Sigmoid colon (tissue), 4 donors: Measurements from ENCODE around the gene GUCY2C.

ENCODE experiments used
- CTCF ChIP-seq, 4 experiments: fragments of 450-650 bp in 3 of 4; fragments of 200-600 bp in 1 of 4; IDR thresholded peaks; one replicate each; pipeline ENCODE4 v1.5.1; 2016 to 2019; ENCODE audit warnings: antibody characterized with exemption in 4 of 4, mild to moderate bottlenecking in 3 of 4, moderate library complexity in 2 of 4
- EP300 ChIP-seq, 4 donors: sonication (generic); formaldehyde crosslinking; IDR thresholded peaks; one replicate each; pipeline ENCODE4 v1.6.1; 2017; ENCODE audit warnings: antibody characterized with exemption in 4 of 4
- POLR2A ChIP-seq, 2 donors: fragments of 450-650 bp; IDR thresholded peaks; one replicate each; pipeline ENCODE4 v1.6.1; 2016; ENCODE audit warnings: antibody characterized with exemption in 2 of 2, mild to moderate bottlenecking in 2 of 2, moderate library complexity in 2 of 2

GRCh38 chr12:14716848-14717444, 20.5 kb upstream of the GUCY2C start:
- TF ChIP-seq EP300 (IDR thresholded peaks at IDR 0.05), result no peak
- TF ChIP-seq POLR2A (IDR thresholded peaks at IDR 0.05), result no peak
- TF ChIP-seq CTCF (IDR thresholded peaks at IDR 0.05), result peak in 3 of 4 experiments; percentile 31 to 45 (median 40)
